GM12878 (cell line): Measurements from ENCODE around the gene CCDC39.

Experiments used
- CBFB ChIP-seq: IDR thresholded peaks from 2 replicates; pipeline ENCODE4 v1.6.1; 2016; ENCODE audit warnings: antibody characterized with exemption, low read depth
- CTCF ChIP-seq, 3 experiments: IDR thresholded peaks in 2 of 3; conservative IDR thresholded peaks in 1 of 3; 2 replicates each; pipeline ENCODE4 v1.5.1; 2011; ENCODE audit warnings: low read depth in 3 of 3, low read length in 3 of 3, mild to moderate bottlenecking in 3 of 3, control low read depth in 2 of 3, moderate library complexity in 2 of 3, inconsistent platforms in 1 of 3, mixed read lengths in 1 of 3; ENCODE audit not compliant: control insufficient read depth in 2 of 3, insufficient read depth in 1 of 3; ENCODE audit errors: extremely low read depth in 1 of 3
- EZH2 ChIP-seq: IDR thresholded peaks from 2 replicates; pipeline ENCODE4 v1.6.1; 2012; ENCODE audit warnings: low read depth, mild to moderate bottlenecking, control low read depth, inconsistent platforms, low read length, borderline replicate concordance; ENCODE audit not compliant: control insufficient read depth
- FOS ChIP-seq: IDR thresholded peaks from 3 replicates; pipeline ENCODE4 v1.6.1; 2011; ENCODE audit warnings: borderline replicate concordance; ENCODE audit not compliant: insufficient read length; ENCODE audit errors: extremely low read depth
- HDAC6 ChIP-seq: fragments of 200-600 bp; sonication (generic); IDR thresholded peaks from one replicate; pipeline ENCODE4 v1.8.0; 2017; ENCODE audit warnings: antibody characterized with exemption; ENCODE audit not compliant: unreplicated experiment
- NFYB ChIP-seq: IDR thresholded peaks from 2 replicates; pipeline ENCODE4 v1.6.1; 2011; ENCODE audit warnings: low read depth, mild to moderate bottlenecking, low read length, improper control_type of control experiment, moderate library complexity; ENCODE audit not compliant: insufficient read depth
- POLR2A ChIP-seq: IDR thresholded peaks from 2 replicates; pipeline ENCODE4 v1.6.1; 2011; ENCODE audit warnings: low read depth, mild to moderate bottlenecking, low read length
- PRDM15 ChIP-seq: fragments of 450-650 bp; formaldehyde crosslinking; IDR thresholded peaks from 2 replicates; pipeline ENCODE4 v1.4.0; 2020; ENCODE audit warnings: mild to moderate bottlenecking, moderate library complexity
- RELA ChIP-seq: fragments of 450-650 bp; IDR thresholded peaks from 2 replicates; pipeline ENCODE4 v1.8.0; 2014; ENCODE audit warnings: borderline replicate concordance; ENCODE audit not compliant: partially characterized antibody
- RFX5 ChIP-seq: IDR thresholded peaks from 2 replicates; pipeline ENCODE4 v1.6.1; 2011; ENCODE audit warnings: low read depth, low read length, improper control_type of control experiment

GRCh38 chr3:180601688-180602666, 77.3 kb downstream of the CCDC39 start, which contains the start of gene TTC14:
- TF ChIP-seq CTCF (IDR thresholded peaks at IDR 0.05 in 2 of 3, conservative IDR thresholded peaks at IDR 0.05 in 1 of 3; ENCODE audit: control insufficient read depth in 2 of 3, extremely low read depth in 1 of 3, insufficient read depth in 1 of 3, low read depth in 3 of 3, low read length in 3 of 3) = peak in 1 of 3 experiments; percentile 45; a peak in 2 of 6 replicates
- peak; percentile 80; the same call in 1 of the 2 replicates for TF ChIP-seq CBFB
- TF ChIP-seq EZH2 = no peak
- TF ChIP-seq POLR2A = peak; percentile 93
- TF ChIP-seq HDAC6 = no peak
- no peak for TF ChIP-seq NFYB
- TF ChIP-seq RELA = no peak
- no peak for TF ChIP-seq RFX5
- TF ChIP-seq FOS = no peak
- TF ChIP-seq PRDM15 (CRISPR knock-in tag) = no peak
